Measurements from ENCODE around the gene NDUFB11.

The NDUFB11 gene

GRCh38 chrX:47144626-47145394 is at the start of gene NDUFB11, which contains the start of gene RBM10:
Gene NDUFB11 (minus strand): TSS chrX:47144702. CDS start chrX:47144679, 23 bp downstream.
Gene RBM10 (plus strand): TSS chrX:47145221. CDS start chrX:47147482, 2,261 bp downstream.
- DNase-seq (ENCODE audit: low read depth in 2 of 2): peak; percentile 65 to 75

DNA sequence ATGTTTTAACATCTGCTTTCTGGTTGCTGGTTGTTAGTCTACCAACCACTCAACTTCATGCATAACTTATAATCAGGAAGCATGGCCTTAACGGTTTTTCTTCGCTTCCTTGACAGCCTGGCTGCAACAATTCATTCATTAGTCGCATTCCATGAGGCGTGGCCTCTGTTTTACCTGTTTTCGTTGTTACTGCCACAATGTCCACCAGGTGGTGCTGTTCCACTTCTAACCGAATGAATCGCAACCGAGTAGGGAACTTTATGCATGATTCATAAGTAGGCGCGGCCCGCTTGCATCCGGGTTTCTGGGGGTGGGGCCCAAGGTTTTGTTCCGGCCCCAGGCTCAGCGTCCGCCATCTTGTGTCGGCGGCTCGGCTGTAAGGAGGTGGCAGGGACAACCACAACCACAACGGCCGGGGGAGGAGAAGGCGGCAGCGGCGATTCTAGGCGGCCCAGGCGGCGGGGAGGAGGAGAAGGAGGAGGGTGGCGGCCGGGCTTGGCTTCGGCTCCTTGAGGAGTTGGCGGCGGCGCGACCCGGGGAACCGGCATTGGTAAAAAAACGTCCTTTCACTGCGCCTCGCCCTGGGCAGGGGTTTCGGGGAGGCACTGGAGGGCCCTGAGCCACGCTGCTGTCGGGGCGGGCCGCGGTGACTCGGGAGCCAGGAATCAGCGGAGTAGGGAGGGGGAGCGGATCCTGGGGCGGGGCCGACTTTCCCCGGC is 49.1 kb upstream of the NDUFB11 start, which contains the start of gene UBA1:
Gene UBA1 (plus strand): TSS at position 355 of the 719 bp plus-strand sequence. CDS start 4,974 bp downstream, outside the sequence.
- DNase-seq (ENCODE audit: low read depth in 2 of 2): peak; percentile 74 to 81

DNA sequence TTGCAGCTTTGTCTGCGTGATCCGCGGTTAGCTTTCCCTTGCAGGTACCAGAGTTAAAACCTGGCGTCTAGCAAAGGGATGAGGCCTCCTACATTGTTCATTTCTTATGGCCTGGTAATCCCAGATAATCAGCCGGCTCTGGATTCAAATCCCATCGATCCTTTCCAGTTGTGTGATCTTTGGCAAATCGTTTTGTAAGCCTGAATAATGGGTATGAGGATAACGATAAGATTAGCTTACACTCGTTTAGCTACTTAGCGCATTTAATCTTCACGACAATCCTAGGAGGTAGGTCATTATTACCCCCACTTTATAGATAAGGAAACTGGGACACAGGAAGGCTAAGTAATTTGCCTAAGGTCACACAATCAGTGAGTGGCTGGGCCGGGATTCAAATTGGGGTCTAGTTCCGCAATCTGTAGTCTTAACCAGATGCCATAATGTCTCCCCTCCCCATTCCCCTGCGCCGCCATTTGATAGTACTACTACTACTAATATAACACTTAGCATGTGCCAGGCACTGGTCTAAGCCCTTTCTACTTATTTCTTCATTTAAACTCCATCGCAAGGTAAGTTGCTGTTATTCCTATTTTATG is 47.4 kb upstream of the NDUFB11 start:
- DNase-seq (ENCODE audit: low read depth in 2 of 2): no peak

DNA sequence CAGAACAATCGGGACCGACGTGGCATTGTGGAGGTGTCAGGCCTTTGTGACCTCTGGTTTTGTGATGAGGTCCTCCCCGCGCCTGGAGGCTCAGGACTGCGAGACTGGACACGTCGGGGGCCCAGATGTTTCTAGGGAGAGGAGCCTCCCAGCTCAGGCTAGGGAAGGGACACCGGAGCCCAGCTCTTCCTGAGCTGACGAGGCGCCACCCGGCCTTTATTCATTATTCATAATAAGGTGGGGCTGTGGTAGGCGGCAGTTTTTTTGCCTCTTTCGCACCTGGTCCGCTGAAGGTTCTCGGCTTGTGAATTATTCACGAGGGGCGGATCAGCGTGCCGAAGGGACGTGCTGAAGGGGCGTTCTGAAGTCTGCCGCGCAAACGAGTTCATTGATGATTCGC is 46.8 kb upstream of the NDUFB11 start:
- DNase-seq (ENCODE audit: low read depth in 2 of 2): peak in 1 of 2 donors; percentile 17

GRCh38 chrX:47190445-47191269 is 46.2 kb upstream of the NDUFB11 start:
- peak; percentile 45 to 54 for DNase-seq (ENCODE audit: low read depth in 2 of 2)

GRCh38 chrX:47189906-47190305 is 45.4 kb upstream of the NDUFB11 start:
- no peak for DNase-seq (ENCODE audit: low read depth in 2 of 2)

GRCh38 chrX:47187106-47187677 is 42.7 kb upstream of the NDUFB11 start:
- no peak for DNase-seq (ENCODE audit: low read depth in 2 of 2)

- no peak for DNase-seq (ENCODE audit: low read depth in 2 of 2)
These were observed 41.7 kb upstream of the NDUFB11 start for GRCh38 chrX:47186096-47186740.

- no peak for DNase-seq (ENCODE audit: low read depth in 2 of 2)
These were observed 40.7 kb upstream of the NDUFB11 start for GRCh38 chrX:47185241-47185640.

DNA sequence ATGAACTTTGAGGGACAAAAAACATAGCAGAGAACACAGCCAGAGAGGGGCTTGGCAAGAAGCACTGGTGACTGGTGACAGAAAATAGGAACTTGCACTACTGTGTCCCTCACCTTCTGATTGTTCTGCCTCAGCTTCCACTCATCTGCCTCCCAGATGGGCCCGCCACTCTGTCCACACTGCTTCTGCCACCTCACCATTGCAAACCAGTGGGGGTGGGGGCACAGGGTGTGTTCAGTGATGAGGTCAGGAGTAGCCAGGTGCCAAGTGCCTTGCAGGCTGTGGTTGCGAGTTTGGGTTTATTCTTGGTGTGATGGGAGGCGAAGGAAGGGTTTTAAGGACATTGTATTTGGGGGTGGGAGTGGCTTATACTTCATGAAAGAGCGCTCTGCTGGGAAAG is 40.0 kb upstream of the NDUFB11 start:
- no peak for DNase-seq (ENCODE audit: low read depth in 2 of 2)

DNA sequence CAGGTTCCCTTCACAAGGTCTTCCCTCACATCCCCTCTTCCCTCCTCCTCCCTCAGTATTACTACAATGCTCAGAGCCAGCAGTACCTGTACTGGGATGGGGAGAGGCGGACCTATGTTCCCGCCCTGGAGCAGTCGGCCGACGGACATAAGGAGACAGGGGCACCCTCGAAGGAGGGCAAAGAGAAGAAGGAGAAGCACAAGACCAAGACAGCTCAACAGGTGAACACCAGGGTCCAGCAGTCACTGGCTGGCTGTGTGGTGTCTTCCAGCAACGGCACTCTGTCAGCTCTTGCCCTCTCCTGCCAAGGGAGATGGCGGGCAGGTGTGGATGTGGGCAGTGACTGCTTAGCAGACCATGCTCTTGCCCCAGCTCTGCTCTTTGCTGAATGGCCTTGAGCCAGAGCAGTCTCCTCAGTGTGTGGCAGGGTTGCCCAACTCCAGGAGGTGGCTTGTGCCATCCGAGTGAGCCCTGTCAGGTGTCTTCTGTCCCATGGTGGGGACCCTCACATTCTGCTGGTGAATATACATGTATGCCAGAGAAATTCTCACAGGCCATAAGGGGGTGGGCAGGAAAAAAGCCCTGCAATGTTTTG is 37.7 kb upstream of the NDUFB11 start:
- DNase-seq (ENCODE audit: low read depth in 2 of 2): no peak

DNA sequence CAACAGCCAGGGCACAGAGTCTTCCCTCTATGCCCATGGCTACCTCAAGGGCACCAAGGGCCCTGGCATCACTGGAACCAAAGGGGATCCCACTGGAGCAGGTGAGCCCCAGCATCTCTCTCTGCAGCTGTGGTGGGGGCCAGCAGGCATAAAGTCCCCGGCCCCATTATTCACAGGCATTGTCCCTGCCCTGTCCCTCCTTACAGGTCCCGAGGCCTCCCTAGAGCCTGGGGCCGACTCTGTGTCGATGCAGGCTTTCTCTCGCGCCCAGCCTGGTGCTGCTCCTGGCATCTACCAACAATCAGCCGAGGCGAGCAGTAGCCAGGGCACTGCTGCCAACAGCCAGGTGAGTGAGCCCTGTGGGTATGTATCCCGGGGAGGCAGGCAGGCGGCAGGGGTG is 36.8 kb upstream of the NDUFB11 start:
- no peak for DNase-seq (ENCODE audit: low read depth in 2 of 2)

DNA sequence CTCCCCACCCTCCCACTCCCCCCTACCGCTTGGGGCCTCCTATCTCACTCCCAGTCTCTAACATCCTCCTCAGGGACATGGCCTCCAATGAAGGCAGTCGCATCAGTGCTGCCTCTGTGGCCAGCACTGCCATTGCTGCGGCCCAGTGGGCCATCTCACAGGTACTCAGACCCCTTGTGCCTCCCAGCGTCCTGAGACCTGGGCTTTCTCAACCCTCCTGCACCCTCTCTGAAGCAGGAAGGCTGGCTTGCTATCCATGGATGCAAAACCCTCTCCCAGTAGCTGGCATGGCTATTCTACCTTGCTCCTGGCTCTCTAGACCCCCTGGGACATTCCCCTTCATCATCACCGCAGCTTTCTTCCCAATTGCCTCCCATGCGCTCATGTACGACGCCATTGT is 35.8 kb upstream of the NDUFB11 start:
- no peak for DNase-seq (ENCODE audit: low read depth in 2 of 2)

GRCh38 chrX:47179928-47180255 is 35.4 kb upstream of the NDUFB11 start:
- DNase-seq (ENCODE audit: low read depth in 2 of 2): no peak

- DNase-seq (ENCODE audit: low read depth in 2 of 2): no peak
These were observed 34.9 kb upstream of the NDUFB11 start for GRCh38 chrX:47179221-47179927.

GRCh38 chrX:47178337-47178736 is 33.8 kb upstream of the NDUFB11 start:
- no peak for DNase-seq (ENCODE audit: low read depth in 2 of 2)

DNA sequence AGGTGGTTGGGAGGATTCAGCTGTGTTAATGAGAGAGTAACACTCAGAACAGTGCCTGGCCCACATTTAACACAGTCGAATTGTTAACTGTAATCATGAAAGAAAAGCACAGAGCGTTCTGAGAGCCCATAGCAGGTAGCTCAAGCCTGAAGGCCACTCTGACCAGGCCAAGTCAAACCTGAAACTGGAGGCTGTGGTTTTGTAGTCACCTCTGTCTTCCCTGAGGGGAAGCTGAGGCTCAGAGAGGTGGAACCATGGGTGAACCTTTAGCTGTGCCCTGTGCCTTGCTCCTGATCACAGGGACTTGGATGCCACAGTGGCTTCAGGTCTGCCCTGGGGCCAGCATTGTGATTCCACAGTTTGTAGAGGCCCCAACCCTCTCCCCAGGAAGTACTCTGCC is 32.6 kb upstream of the NDUFB11 start:
- DNase-seq (ENCODE audit: low read depth in 2 of 2): no peak

- no peak for DNase-seq (ENCODE audit: low read depth in 2 of 2)
These were observed 31.7 kb upstream of the NDUFB11 start for GRCh38 chrX:47176101-47176740.

- no peak for DNase-seq (ENCODE audit: low read depth in 2 of 2)
These were observed 31.1 kb upstream of the NDUFB11 start for GRCh38 chrX:47175588-47175980.
